HG03135 (cell line): ENCODE data around the gene LSG1.

ENCODE experiments used
- ATAC-seq: cut with Tn5 transposase; IDR thresholded peaks from one replicate; pipeline ENCODE4 v1.9.1; 2021; ENCODE audit warnings: mild to moderate bottlenecking, moderate library complexity; ENCODE audit not compliant: unreplicated experiment

The LSG1 gene

DNA sequence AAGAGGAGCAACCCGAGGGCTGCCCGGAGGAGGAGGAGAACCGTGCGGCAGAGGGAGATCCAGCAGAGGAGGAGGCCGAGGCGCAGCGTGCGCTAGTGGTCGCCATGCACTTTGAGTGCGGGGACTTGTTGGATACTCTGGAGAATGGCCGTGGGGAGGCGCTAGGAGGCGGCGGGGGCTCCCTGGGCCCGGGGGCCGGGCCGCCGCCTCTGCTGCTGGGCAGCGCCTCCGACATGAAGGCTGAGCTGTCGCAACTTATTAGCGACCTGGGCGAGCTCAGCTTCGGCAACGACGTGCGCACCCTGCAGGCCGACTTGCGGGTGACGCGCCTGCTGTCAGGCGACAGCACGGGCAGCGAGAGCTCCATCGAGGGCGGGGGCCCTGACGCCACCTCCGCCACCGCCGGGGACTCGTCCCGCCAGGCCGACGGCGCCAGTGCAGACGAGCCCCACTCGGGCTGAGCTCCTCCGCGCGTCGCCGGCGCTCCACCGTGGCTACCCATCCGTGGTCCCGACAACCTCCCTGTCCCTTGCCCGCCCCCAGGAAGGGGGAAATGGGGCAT, 15.7 kb upstream of the LSG1 start:
- peak; percentile 38 for ATAC-seq

DNA sequence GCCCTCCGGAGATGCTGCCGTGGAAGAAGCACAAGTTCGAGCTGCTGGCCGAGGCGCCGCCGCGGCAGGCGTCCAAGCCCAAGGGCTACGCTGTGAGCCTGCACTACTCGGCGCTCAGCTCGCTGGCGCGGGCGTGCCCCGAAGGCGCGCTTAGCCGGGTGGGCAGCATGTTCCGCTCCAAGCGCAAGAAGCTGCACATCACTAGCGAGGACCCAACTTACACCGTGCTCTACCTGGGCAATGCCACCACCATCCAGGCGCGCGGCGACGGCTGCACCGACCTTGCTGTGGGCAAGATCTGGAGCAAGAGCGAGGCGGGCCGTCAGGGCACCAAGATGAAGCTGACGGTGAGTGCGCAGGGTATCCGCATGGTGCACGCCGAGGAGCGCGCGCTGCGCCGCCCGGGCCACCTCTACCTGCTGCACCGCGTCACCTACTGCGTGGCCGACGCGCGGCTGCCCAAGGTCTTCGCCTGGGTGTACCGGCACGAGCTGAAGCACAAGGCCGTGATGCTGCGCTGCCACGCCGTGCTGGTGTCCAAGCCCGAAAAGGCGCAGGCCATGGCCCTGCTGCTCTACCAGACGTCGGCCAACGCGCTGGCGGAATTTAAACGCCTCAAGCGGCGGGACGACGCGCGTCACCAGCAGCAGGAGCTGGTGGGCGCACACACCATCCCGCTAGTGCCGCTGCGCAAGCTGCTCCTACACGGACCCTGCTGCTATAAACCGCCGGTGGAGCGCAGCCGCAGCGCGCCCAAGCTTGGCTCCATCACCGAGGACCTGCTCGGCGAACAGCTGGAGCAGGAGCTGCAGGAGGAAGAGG, 15.0 kb upstream of the LSG1 start:
- ATAC-seq, result no peak

DNA sequence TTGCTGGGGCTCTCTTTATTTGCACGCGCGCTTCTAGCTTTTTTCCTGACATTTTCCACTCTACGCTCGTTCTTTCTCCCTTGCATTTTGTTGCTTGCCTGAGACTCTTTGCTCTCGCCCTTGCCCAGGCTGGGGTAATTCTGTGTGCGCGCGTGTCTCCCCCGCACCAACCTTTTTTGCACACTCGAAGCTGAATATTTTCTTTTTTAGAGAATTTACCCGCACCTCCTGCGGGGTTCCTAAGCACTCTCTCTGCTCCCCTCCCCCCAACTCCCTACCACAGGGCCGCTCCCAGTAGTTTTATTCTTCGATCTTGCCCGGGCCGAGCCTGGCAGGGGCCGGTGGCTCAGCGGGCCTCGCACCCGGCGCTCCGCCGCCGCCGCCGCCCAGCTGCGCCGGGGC, 14.4 kb upstream of the LSG1 start:
- ATAC-seq, result no peak

DNA sequence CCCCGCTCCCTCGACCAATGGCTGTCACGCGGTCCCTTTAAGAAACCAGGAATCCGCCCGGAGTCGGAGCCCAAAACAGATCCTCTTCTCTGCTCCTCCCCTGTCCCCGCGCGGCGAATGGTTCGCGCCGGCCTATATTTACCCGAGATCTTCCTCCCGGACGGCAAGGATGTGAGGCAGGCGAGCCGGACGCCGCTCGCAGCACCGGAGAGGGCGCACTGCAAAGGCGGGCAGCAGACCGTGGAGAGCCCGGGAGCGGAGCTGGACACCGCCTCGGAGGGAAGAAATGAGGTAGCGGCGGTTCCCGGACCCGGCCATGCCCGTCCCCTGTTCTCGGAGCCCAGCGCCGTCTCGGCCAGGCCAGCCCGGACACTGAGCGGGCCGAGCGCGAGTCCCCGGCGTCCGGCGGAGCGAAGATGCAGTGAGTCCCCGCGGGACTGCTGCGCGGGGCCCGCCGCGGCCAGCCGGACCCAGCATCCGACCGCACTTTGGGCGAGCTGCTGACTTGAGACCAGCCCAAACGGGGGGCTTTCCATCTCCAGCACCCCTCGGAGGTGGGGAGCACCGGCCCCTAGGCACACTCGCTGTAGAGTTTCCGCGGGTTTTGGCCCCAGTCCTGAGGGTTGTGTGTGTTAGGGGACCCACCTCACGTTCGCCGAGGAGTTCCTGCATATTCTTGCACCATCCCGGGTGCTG, 13.9 kb upstream of the LSG1 start, which contains the start of gene FAM43A:
Gene FAM43A (plus strand): TSS at position 166 of the 696 bp plus-strand sequence. CDS start 944 bp downstream, outside the sequence.
- ATAC-seq, result no peak

DNA sequence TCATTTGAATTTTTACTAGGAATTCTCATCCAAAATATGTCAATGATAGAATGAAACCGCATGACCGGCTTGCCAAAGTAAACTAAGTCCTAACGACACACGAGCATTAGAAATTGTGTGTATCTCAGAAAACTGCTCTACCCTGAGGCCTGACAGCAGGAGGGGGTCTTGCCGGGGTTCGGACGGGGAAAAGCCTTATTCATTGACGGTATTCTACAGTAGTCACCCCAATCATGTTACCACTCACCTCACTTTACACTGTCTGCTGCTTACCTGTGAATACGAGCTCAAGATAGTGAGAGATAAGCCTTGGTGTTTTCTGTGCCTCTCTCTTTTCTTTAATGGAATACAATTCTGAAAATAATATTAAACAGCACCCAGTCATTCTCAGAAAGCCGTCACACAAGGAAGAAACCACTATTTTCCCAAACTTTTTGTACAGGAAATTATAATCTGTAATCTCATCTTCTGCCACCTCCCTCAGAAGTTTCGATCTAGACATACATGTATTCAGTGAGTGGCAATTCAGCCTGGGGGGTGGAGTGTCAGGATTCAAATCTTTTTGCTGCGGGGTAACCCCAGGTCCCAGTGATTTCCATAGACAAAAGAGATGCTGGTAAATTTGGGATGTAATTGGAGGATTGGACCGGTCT, 13.2 kb upstream of the LSG1 start:
- no peak for ATAC-seq

DNA sequence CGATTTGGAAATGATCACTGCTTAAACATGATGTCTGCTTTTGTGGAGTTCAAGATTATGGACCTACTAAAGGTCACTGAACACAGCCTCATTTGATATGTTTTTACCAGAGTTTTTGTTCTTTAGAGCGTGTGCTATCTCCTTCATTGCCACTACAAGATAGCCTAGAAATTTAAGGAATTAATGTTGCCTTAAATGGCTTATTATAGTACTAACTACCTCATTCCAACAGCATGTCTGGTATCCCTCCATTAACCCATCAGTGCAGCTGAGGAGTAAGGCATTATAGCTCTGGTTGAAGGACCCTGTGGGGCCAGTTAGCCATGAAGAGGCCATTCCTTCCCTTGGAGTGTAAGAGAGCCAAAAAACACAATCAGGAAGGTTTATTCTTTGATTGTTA, 11.4 kb upstream of the LSG1 start:
- ATAC-seq, result no peak

DNA sequence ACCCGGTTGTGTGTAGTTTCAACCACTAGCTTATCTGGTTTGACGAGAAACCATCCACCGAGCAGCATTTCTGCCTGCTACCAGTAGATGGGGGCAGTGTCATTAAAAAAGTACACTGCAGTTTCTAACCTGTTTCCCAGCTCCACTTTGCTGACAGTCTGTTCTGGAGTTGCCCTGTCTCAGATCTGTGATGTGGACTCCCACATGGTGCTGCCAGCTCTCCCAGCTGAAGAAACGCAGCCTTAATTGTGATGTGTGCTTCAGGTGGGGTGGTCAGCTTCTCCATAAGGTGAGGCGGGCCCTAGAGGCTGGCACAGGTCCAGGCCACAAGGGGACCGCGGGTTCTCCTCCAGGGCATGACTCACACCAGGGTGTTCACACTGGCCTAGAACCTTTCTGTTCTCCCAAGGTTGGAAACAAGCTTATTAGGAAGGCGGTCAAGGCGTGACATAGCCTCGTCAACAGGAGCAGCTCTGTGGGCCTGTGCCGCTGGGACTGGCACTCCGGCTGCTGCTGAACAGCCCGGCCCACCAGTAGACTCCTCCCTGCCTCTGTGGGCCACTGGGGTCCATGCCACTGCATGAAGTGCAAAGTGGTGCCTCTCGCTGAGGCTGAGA, 10.8 kb upstream of the LSG1 start:
- peak; percentile 63 for ATAC-seq

DNA sequence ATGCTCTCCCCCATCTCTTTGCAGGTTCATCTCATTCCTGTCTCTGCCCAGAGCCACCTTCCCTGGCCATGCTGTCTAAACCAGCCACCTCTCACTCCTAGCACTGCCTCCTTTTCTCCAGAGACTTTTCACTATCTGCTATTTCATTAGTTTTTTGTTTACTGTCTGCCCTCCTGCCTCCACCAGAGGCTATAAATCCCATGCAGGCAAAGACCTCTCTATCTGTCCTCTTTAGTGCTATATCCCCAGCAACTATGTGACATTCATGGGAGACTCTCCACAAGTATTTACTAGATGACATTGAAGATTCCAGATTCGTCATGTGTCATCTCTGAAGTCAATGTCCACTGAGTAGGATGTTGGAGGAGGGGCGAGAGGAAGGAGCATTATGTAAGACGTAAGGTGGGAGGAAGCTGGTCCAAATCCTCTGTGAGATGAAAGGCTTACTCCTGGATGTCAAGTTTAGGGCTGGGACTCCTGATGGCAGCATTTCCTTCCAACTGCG, 10.2 kb upstream of the LSG1 start:
- no peak for ATAC-seq

DNA sequence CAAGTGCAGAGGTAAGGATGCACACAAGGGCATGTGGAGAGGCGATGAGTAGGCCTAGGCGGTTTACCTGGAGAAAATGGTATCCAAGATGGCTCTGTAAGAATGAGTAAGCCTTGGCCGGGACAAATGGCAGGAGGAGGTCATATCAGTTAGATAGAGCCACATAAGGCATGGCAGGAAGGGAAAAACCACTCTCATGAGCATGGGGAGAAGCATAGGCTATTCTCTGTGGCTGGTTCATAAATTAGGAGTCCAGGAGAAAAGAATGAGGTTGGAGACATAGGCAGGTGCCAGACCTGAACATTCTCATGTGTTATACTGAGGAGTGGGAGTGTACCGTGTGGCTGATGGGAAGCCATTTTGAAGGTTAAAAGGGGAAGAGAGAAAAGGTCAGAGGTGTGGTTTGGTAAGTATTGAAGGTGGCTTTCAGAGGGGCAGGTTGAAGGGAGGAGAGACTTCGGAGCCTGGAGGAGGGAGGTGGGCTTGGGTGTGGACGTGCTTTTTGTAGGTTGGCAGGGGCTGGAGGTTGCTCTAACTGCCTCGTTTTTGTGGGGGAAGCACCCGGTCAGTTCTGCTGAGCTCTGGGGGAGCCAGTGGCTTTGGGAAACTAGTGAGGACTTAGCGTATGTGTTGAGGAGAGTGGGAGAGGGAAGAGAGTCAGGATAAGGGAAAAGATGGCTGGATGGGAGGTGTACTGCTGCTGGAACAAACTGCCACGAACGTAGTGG, 9.1 kb upstream of the LSG1 start:
- ATAC-seq, result no peak

DNA sequence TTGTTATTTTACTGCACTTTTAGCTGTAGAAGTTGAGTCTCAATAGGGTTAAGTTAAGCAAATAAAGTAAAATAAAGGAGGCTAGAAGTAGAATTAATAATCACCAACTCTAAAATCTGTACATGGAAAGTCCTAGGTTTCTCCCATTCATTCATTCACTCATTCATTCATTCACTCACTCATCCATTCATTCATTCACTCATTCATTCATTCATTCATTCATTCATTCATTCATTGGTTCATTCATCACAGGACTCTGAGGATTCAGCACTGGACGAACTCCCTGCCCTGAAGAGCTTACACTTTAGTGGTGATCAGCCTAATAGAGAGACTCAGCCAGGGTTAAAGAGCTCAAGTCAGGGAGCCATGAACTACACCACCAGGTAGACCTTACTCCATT, 4.5 kb upstream of the LSG1 start:
- ATAC-seq, result no peak

DNA sequence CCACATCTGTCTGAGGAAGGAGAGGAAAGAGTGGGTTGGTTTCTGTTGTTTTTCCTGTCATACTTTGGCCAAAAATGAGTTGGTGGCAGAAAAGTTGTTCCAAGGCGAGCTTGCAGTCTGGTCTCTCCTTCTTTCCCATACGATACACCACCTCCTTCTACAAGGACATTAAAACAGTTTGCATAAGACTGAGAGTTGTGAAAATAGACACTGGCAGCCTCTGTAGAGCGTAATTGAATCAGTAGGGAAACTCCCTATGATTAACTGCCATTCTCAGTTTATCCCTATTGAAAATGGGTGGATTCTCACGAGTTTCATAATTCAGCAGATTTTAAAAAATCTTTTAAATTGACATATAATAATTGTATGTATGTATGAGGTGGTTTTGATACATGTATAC, 3.7 kb upstream of the LSG1 start:
- ATAC-seq, result no peak

DNA sequence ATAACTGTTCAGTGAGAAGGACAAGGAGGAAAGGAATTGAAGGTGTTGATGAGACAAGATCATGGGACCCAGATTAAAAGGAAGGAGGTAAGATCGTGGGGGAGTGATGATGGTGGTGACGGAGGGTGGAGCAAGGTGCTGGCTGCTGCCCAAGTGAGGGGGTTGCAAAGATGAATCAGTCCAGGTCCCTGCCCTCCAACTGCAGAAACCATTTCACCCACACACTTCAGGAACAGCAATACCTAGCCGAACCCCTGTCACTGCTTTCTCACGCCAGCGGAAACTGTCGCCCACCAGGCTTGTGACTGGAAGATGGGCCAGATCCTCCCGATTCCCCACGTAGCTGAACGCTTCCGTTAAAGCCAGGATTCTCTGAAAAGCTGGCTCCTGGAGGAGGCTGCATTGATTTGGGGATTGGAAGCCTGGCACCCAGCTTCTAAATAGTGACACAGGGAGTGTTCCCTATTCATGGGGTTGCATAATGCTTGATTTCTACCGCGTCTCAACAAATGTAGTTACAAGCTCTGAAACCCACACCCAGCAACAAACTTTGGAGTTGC, 3.2 kb upstream of the LSG1 start:
- ATAC-seq, result no peak

DNA sequence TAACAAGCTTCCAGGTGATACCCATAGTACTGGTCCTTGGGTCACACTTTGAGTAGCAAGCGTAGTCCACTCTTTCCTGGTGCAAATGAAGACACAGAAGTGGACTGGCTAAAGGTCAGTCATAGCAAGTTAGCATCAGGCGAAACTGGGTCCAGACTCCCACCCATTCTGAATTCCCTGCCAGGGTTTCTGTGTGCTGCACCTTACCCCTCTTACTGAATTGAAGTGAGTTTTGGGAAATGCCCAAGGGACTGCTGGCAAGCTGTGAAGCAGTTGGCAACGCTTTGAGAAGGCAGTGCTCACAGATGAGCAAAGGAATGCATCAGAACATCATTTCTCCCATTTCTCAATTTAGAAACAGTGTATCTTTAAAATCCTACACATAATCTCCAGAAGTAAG, 1.8 kb upstream of the LSG1 start:
- ATAC-seq, result no peak

DNA sequence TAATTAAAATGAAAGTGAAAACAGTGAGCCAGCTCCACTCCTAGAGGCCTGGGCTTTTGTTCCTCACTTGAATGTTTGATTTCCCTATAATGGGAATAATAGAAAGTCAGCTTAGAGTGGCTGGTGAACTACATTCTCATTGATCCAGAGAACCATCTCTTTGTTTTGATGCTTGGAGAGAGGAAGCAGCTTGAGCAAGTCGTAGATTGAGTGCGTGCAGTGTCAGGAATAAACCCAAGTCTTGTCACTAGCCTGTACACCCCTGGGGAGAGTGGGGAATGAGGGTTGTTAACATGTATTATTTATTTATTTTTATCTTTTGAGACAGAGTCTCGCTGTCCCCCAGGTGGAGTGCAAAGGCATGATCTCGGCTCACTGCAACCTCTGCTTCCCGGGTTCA, 885 bp upstream of the LSG1 start:
- no peak for ATAC-seq

DNA sequence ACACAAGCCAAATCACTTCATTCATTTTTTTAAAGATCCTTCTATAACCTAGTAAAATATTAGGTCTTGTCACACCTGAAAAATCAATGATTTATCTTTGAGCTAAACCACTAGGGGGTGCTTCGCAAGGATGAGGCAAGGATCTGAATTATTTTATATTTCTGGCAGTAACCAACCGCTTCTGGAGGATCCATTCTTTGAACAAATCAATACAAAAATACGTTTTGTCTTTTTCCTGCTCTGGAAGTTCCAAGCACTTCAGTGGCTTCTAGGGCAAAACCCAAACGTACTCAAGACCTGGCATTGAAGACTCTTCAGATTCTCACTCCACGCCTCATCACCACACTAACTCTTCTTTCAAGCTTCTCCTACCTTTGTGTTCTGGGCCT, 486 bp downstream of the LSG1 start:
- ATAC-seq, result peak; percentile 29

DNA sequence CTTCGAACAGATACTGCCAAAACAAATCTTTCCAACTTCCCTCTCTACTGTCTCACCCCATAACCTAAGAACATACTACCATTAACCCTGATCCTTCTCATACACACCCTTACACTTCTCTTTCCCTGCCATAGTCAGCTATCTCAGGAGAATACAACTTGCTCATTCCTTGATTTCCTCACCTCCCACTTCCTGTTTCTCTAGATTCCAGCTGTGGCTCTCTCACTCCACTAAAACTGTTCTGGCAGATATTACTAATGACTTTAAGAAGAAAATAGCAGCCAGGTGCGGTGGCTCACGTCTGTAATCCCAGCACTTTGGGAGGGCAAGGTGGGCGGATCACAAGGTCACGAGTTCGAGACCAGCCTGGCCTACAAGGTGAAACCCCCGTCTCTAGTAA, 4.6 kb downstream of the LSG1 start:
- no peak for ATAC-seq

DNA sequence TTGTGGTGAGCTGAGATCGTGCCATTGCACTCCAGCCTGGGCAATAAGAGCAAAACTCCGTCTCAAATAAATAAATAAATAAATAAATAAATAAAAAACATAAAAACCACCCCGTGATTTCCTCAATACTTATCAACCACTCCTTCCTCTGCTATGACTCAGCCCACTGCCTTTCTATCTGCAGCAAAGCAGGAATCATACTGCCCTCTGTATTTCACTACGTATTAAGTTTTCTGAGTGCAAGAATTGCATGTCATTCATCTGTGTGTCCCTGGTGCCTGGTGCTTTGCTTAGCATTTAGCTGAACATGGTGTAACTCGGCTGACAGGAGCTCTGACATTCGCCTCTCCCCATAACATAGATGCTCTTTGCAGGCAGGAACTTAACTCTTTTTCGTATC, 7.1 kb downstream of the LSG1 start:
- ATAC-seq, result no peak

DNA sequence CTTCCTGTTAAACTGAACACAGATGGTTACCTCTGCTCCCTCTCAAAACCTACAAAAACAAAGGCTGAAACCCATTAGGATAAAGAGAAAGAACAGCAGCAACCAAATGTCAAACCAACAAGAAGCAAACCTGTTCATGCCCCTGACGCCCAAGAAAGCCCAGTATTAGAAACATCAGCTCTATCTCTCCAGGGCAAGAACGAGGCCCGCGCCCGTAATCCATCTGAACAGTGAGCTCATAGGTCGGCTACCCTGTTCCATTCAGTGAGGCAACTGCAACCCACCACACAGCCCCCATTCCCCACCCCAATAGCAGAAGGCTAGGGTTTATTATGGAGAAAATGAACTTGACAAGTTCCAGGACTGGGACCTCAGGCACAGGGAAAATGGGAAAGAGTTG, 10.0 kb downstream of the LSG1 start:
- no peak for ATAC-seq

DNA sequence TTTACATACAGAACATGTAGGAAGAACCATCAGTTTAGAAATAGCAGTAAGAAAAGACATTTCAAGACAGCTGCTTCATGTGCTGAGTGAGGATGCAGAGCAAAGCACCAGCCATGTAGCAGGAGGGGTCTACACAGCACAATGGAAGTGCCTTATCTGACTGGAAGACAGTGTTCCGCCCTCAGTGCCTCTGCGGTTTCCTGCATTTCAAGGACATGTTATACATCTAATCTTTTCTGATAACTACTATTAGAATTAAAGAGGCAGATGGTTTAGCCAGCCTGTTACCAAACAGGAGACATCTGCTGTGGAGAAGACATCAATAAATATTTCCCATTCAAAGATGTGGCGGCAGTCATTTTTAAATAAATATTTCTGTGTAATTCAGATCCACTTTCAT, 10.6 kb downstream of the LSG1 start:
- no peak for ATAC-seq

DNA sequence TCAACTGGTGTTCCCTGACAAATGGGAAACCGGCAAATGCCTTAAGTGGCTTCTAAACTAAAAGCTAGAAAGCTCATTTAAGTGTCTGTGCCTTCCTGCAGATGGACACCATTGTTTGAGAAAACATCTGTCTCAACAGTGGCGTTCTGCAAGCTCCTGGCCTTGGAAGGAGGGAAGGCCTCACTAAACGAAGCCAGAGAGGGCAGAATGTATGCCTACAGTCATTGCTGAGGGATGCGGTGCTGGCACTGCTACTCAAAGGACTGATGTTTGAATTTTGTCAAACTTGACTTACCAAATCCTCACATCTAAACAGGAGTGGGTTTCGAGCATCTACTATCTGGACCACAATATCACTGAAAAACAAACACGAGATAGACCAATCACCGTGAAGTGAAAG, 12.2 kb downstream of the LSG1 start:
- no peak for ATAC-seq
